ENCODE results near the gene NCS1.
"Not testable (repeated sequence)": the region's sequence is repeated elsewhere in the genome, so short reads cannot be mapped to it uniquely, and the experiment has no call there.

NCS1 gene

GRCh38 chr9:130266236-130267098 lies 94.3 kb downstream of the NCS1 start:
- DNase-seq, result no peak

- no peak for DNase-seq
These were observed 95.7 kb downstream of the NCS1 start for GRCh38 chr9:130267930-130268329.

- DNase-seq, result no peak
These were observed 96.5 kb downstream of the NCS1 start for GRCh38 chr9:130268521-130269211.

GRCh38 chr9:130271473-130271872 lies 99.3 kb downstream of the NCS1 start:
- no peak for DNase-seq

GRCh38 chr9:130275156-130275555 lies 103.0 kb downstream of the NCS1 start:
- no peak for DNase-seq

- DNase-seq, result no peak
These were observed 103.9 kb downstream of the NCS1 start for GRCh38 chr9:130276121-130276520.

- no peak for DNase-seq
These were observed 104.8 kb downstream of the NCS1 start for GRCh38 chr9:130276955-130277354.

GRCh38 chr9:130277525-130277924 lies 105.3 kb downstream of the NCS1 start:
- not testable (repeated sequence) for DNase-seq

- no peak for DNase-seq
These were observed 111.5 kb downstream of the NCS1 start for GRCh38 chr9:130283539-130284248.

- DNase-seq, result no peak
These were observed 112.0 kb downstream of the NCS1 start for GRCh38 chr9:130284249-130284625.

GRCh38 chr9:130284690-130285089 lies 112.5 kb downstream of the NCS1 start:
- DNase-seq, result no peak

- DNase-seq, result no peak
These were observed 113.1 kb downstream of the NCS1 start for GRCh38 chr9:130285271-130285670.

GRCh38 chr9:130286072-130286770 lies 114.0 kb downstream of the NCS1 start:
- DNase-seq, result no peak

Measured in T-helper 9 cell (primary cell).